Stimulated activated effector memory CD8-positive, alpha-beta T cell treated with anti-CD3 and anti-CD28 coated beads, Interleukin-12 subunit alpha, Interleukin-12 subunit beta, amount 100 ng/mL, for 72 hours (primary cell): ENCODE measurements around the gene NIPBL.
"Not testable (repeated sequence)": the region's sequence is repeated elsewhere in the genome, so short reads cannot be mapped to it uniquely, and the experiment has no call there.

ENCODE experiments used
- ATAC-seq: fragments of 150-1000 bp; cut with Tn5 transposase; 2 replicates; pipeline ENCODE4 v1.10.0; 2021
- DNase-seq, 2 donors: peaks; one replicate each; pipeline ENCODE4 v3.0.0; 2021 to 2022; ENCODE audit warnings: low spot score in 2 of 2
- H3K27ac Mint-ChIP-seq: one replicate; pipeline ENCODE4 v1.8.0; 2022; ENCODE audit warnings: mild to moderate bottlenecking, mixed read lengths
- H3K36me3 Mint-ChIP-seq: one replicate; pipeline ENCODE4 v1.8.0; 2022; ENCODE audit warnings: mild to moderate bottlenecking, mixed read lengths
- H3K4me1 Mint-ChIP-seq: one replicate; pipeline ENCODE4 v1.8.0; 2022; ENCODE audit warnings: mixed read lengths
- H3K4me3 Mint-ChIP-seq: one replicate; pipeline ENCODE4 v1.8.0; 2022; ENCODE audit warnings: mild to moderate bottlenecking, mixed read lengths
- H3K9me3 Mint-ChIP-seq: one replicate; pipeline ENCODE4 v1.8.0; 2022; ENCODE audit warnings: mixed read lengths

Gene NIPBL

DNA sequence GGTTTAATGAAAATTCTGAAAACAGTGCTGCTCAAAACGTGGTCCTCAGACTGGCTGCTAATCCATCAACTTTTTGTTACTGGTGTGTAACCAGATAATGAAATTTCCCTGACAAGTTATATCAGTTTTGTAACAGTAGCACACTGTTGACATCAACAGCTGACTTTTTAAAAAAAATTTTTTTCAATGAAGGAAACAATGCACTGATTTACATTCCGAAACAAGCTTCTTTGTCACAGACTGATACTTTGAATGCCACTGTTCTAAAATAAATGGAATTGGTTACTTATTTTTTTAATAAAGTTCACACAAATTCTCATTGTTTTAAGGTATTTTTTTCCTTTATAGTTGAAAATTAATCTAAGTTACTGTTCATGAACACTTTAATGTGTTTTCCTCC, 169.1 kb downstream of the NIPBL start:
- H3K4me1 Mint-ChIP-seq, result no peaks in the 10 kb centered on the region

DNA sequence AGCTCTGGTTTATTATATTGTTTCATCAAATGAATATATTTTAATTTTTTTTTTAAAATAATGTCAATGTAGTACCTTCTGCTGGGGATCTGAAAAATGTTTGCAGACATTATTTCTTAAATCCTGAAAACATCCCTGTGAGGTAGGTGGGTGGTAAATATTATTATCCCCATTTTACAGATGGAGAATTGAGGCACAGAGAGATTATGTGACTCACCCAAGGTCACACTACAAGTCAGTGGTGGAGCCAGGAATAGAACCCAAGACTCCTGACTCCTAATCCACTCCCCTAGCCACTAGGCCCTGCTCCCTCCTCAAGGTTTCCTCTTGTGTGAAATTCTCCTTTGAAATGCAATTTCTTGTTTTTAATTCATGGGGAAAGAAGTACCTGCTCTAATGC, 171.4 kb downstream of the NIPBL start:
- Mint-ChIP-seq H3K9me3 (no peaks in the 10 kb centered on the region), H3K4me1 (no peaks in the 10 kb centered on the region), H3K36me3 (peaks cover 94% of the 10 kb centered on the region), H3K4me3 (no peak overlapping the region), H3K27ac (no peak overlapping the region)
- no peak for DNase-seq
- ATAC-seq, result no peak

More for the DNA sequence above, 169.1 kb downstream of the NIPBL start:
- no peak for DNase-seq
- Mint-ChIP-seq H3K36me3 (peaks cover 81% of the 10 kb centered on the region), H3K9me3 (no peaks in the 10 kb centered on the region), H3K4me3 (no peak overlapping the region), H3K27ac (no peak overlapping the region)
- ATAC-seq, result no peak

DNA sequence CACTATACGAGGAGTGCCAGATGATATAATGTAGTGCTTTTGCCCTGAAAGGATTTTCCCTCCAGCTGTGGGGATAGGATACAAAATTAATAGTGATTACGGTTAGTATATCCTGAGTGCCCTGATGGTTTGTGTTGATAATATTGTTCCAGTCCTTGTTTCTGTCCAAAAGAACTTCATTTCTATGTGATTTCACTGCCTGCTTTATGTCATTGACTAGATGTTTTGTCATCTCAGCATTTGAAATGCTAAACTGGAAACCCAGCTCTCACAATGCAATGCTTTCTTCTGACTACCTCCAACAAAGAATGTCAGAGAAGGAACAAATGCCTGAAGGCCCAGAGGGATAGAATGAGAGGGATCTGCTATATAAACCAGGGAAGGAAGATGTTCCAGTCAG, 177.8 kb downstream of the NIPBL start:
- Mint-ChIP-seq H3K27ac (peak overlapping the region; percentile 33), H3K36me3 (peaks cover 95% of the 10 kb centered on the region), H3K4me1 (no peaks in the 10 kb centered on the region), H3K4me3 (no peak overlapping the region), H3K9me3 (no peaks in the 10 kb centered on the region)
- ATAC-seq, result no peak
- DNase-seq, result no peak

DNA sequence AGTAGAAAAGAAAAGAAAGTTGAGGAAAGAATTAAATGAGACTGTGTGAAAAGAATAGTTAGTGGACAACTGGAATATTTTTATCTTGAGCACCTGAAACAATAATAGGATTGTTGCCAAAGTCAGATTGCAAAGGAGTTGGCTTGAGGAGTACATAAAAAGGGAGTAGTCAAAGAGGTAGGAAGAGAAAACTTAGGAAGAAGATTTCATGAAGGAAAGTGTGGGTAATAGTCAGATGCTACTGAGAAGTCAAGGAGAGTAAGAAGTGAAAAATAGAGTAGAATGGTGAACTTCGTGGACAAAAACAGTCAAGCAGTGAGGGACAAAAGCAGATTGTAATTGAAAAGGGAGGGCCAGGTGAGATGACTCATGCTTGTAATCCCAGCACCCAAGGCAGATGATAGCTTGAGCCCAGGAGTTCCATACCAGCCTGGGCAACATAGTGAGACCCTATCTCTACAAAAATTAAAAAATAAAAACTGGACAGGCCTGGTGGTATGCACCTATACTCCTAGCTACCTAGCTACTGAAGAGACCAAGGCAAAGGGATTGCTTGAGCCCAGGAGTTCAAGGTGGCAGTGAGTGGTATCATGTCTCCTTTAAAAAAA, 178.9 kb downstream of the NIPBL start:
- peaks cover 95% of the 10 kb centered on the region for H3K36me3 Mint-ChIP-seq
- DNase-seq, result no peak
- H3K4me1 Mint-ChIP-seq, result no peaks in the 10 kb centered on the region
- ATAC-seq, result no peak
- no peaks in the 10 kb centered on the region for H3K9me3 Mint-ChIP-seq
- no peak overlapping the region for H3K4me3 Mint-ChIP-seq
- no peak overlapping the region for H3K27ac Mint-ChIP-seq

DNA sequence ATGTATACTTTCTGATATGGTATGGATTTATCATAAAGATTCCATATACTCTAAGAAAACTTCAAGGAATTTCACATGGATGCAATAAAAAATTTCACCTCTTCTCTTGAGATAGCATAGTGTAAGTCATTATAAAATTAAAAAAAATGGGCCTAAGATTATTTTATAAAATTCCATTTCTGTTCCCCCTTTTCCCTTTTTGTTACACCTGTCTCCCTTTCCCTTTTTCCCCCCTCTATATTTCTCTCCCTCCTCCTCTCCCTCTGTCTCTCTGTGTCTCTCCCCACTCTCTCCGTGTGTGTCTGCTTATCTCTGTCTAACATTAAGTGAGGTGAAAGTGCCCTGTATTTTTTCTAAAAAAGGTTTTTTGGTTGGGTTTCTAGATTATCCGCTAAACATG, 180.2 kb downstream of the NIPBL start:
- DNase-seq (no peak), ATAC-seq (no peak)
- peak overlapping the region; percentile 69 for H3K27ac Mint-ChIP-seq
- no peak overlapping the region for H3K4me3 Mint-ChIP-seq
- H3K9me3 Mint-ChIP-seq, result no peaks in the 10 kb centered on the region
- no peaks in the 10 kb centered on the region for H3K4me1 Mint-ChIP-seq
- H3K36me3 Mint-ChIP-seq, result peaks cover 95% of the 10 kb centered on the region

DNA sequence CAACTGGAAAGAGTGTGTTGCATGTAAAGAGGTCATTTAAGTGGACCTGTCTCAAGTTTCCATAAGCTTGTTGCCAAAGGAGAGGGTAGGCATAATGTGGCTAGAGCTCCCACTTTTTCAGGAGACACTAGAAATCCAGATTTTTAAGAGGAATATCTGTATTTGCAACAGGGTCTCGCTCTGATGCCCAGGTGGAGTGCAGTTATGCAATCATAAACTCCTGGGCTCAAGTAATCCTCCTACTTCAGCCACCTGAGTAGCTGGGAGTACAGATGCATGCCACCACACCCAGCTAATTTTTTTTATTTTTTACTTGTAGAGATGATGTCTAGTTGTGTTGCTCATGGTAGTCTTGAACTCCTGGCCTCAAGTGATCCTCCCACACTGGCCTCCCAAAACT, 183.5 kb downstream of the NIPBL start:
- DNase-seq, result no peak

DNA sequence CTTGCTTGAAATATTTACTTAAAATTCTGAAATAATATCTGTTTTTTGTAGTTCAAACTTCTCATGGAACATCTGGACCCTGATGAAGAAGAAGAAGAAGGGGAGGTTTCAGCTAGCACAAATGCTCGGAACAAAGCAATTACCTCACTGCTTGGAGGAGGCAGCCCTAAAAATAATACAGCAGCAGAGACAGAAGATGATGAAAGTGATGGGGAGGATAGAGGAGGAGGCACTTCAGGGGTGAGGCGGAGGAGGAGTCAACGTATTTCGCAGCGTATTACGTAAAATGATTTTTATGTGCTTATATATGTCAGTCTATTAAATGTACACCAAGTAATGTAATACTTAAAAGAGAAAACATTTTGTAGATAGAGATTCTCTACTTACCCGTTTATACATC, 187.2 kb downstream of the NIPBL start:
- ATAC-seq (no peak), DNase-seq (no peak)
- Mint-ChIP-seq H3K4me1 (no peaks in the 10 kb centered on the region), H3K4me3 (no peak overlapping the region), H3K27ac (no peak overlapping the region), H3K36me3 (peaks cover 78% of the 10 kb centered on the region), H3K9me3 (no peaks in the 10 kb centered on the region)

More for the DNA sequence above, 183.5 kb downstream of the NIPBL start:
- Mint-ChIP-seq H3K27ac (peak overlapping the region; percentile 23), H3K9me3 (no peaks in the 10 kb centered on the region), H3K36me3 (peaks cover 96% of the 10 kb centered on the region), H3K4me3 (no peak overlapping the region), H3K4me1 (no peaks in the 10 kb centered on the region)
- ATAC-seq, result no peak

DNA sequence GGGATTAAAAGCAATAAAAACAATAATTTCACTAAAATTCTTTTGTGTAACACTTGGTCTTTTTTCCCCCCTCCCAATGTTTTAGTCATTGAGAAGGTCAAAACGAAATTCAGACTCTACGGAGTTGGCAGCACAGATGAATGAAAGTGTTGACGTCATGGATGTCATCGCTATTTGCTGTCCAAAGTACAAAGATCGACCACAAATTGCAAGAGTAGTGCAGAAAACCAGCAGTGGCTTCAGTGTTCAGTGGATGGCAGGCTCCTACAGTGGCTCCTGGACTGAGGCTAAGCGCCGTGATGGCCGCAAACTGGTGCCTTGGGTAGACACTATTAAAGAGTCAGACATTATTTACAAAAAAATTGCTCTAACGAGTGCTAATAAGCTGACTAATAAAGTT, 187.9 kb downstream of the NIPBL start:
- H3K4me3 Mint-ChIP-seq, result no peak overlapping the region

DNA sequence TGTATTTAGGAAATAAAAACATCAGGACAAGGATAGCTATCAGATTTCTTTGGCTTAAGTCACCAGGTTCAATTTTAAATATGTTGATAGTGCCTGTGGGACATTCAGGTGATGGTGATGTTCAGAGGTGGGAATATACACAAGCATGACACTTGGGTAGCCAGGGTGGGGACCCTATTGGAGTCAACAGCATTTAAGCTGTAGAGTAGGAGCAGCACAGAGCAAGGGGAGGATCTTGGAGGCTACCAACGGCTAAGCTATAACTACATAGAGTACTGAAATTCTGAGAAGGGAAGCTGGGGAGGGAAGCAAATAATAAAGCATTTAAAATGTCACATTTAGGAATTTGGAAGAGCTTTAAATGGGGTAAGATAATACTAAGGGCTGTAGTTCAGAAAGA, 194.9 kb downstream of the NIPBL start:
- peaks cover 2% of the 10 kb centered on the region for H3K36me3 Mint-ChIP-seq
- DNase-seq (no peak), ATAC-seq (no peak)
- no peaks in the 10 kb centered on the region for H3K4me1 Mint-ChIP-seq
- H3K9me3 Mint-ChIP-seq, result no peaks in the 10 kb centered on the region
- H3K27ac Mint-ChIP-seq, result no peak overlapping the region
- H3K4me3 Mint-ChIP-seq, result no peak overlapping the region

More for the DNA sequence above, 187.9 kb downstream of the NIPBL start:
- H3K27ac Mint-ChIP-seq, result no peak overlapping the region
- no peaks in the 10 kb centered on the region for H3K4me1 Mint-ChIP-seq
- ATAC-seq, result no peak
- no peaks in the 10 kb centered on the region for H3K9me3 Mint-ChIP-seq
- peaks cover 71% of the 10 kb centered on the region for H3K36me3 Mint-ChIP-seq
- no peak for DNase-seq

DNA sequence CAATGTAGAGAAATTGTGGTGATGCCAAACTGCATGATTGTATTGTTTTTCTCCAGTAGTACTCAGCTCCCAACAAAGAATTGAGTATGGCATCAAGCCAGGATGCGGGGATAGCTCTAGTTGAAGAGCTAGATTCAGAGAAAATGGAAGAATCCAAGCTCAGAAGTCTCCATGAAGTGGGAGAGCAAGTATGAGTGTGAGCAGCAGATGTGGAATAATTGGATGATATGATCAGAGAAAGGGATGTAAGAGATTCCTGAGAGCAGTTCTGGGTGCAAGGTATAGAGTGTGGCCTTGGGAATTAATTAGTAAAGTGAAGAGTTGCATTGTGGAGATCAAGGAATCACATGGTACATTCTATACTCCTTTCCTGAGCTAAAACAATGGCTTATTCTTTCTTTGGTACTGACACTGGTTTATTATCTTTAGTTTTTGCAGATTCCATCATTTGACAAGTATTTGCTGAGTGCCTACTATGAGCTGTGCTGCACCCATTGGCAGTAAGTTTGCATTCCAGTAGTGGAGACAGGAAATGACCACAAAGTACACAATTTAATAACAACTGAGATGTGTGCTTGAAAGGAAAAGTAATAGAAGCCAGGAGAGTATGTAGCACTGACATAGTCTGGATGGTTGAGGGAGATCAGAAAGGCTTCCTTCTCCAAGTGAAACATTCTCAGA, 195.5 kb downstream of the NIPBL start:
- H3K36me3 Mint-ChIP-seq, result no peaks in the 10 kb centered on the region
- H3K4me1 Mint-ChIP-seq, result no peaks in the 10 kb centered on the region
- no peaks in the 10 kb centered on the region for H3K9me3 Mint-ChIP-seq
- no peak overlapping the region for H3K4me3 Mint-ChIP-seq
- no peak for ATAC-seq
- no peak for DNase-seq
- no peak overlapping the region for H3K27ac Mint-ChIP-seq

DNA sequence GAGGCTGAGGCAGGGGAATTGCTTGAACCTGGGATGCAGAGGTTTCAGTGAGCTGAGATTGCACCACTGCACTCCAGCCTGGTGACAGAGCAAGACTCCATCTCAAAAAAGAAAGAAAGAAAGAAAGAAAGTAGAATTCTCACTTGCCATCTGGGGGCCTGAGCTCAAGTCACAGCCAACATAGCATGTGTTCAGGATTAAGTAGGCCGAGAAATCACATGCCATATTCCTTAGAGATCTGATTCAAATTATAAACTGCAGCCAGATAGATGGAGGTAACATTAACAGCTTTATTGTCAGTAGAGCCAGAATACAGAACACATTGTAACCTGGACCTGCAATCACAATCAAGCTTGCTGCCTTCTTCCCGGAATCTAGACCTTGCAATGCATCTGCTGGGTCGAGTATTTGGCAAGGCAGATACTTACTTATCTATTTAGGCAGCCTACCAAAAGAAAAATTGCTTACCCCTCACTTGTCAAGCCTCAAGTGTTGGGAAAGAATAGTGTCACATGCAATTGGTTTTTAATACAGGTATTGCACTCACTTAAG, 198.9 kb downstream of the NIPBL start:
- H3K36me3 Mint-ChIP-seq, result peaks cover 8% of the 10 kb centered on the region
- no peaks in the 10 kb centered on the region for H3K4me1 Mint-ChIP-seq
- DNase-seq (no peak), ATAC-seq (no peak)
- no peaks in the 10 kb centered on the region for H3K9me3 Mint-ChIP-seq
- no peak overlapping the region for H3K27ac Mint-ChIP-seq
- no peak overlapping the region for H3K4me3 Mint-ChIP-seq

DNA sequence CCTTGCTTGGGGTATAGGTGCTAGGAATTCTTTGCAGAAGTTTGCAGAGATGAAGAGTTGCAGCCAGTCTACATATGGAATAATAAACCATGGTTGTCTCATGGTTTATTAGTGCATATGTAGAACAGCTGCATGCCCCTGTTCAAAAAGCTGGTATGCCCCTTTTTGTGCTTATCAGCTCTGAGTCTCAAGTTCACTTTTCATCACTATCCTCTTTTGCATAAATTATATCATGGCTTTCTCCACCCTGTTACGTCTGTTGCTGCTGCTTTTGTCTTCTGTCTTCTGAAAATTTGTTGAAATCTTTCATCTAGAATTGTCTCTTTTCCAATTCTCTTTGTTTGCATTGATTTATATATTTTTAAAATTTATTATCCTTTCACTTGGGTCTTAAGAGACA, 200.6 kb downstream of the NIPBL start:
- Mint-ChIP-seq H3K4me1 (no peaks in the 10 kb centered on the region), H3K36me3 (peaks cover 8% of the 10 kb centered on the region), H3K9me3 (no peaks in the 10 kb centered on the region), H3K27ac (no peak overlapping the region), H3K4me3 (no peak overlapping the region)
- ATAC-seq (no peak), DNase-seq (no peak)

DNA sequence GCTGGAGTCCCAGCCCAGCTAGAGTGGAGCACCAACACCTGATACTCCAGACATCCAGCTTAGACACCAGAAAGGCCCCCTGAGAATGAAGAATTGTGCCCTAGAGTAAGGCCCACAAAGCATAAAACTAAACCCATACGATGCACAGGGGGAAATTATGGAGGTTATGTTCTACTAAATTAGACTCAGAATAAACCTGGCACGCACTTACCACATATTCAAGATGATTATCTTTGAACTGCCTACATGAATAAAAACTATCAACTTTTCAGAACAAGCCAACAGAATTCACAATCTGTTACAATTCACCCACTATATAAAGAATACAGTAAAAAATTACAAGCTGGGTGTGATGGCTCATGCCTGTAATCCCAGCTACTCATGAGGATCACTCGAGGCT, 204.1 kb downstream of the NIPBL start:
- Mint-ChIP-seq H3K27ac (no peak overlapping the region), H3K9me3 (no peaks in the 10 kb centered on the region), H3K4me3 (no peak overlapping the region), H3K36me3 (peaks cover 8% of the 10 kb centered on the region), H3K4me1 (no peaks in the 10 kb centered on the region)
- ATAC-seq, result no peak
- DNase-seq, result no peak

DNA sequence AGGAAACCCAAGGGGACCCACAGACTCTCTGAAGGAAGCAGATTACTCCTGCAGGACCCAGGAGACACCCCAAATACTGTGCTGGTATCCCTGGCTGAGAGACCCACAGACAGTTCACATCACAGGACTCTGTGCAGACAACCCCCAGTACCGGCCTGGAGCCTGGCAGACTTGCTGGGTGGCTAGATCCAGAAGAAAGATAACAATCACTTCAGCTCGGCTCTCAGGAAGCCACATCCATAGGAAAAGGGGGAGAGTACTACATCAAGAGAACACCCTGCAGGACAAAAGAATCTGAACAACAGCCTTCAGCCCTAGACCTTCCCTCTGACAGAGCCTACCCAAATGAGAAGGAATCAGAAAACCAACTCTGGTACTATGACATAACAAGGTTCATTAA, 206.4 kb downstream of the NIPBL start:
- DNase-seq, H3K27ac Mint-ChIP-seq, ATAC-seq, H3K4me3 Mint-ChIP-seq, H3K4me1 Mint-ChIP-seq, H3K36me3 Mint-ChIP-seq, H3K9me3 Mint-ChIP-seq: not testable (repeated sequence)

DNA sequence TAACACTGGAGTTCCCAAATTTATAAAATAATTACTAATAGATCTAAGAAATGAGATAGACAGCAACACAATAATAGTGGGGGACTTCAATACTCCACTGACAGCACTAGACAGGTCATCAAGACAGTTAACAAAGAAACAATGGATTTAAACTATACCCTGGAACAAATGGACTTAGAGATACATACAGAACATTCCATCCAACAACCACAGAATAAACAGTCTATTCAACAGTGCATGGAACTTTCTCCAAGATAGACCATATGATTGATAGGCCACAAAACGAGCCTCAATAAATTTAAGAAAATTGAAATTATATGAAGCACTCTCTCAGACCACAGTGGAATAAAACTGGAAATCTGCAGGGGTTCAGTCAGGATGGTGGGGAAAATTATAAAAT, 209.5 kb downstream of the NIPBL start:
- not testable (repeated sequence) for H3K9me3 Mint-ChIP-seq, ATAC-seq, H3K4me3 Mint-ChIP-seq, H3K36me3 Mint-ChIP-seq, H3K27ac Mint-ChIP-seq, DNase-seq, H3K4me1 Mint-ChIP-seq

DNA sequence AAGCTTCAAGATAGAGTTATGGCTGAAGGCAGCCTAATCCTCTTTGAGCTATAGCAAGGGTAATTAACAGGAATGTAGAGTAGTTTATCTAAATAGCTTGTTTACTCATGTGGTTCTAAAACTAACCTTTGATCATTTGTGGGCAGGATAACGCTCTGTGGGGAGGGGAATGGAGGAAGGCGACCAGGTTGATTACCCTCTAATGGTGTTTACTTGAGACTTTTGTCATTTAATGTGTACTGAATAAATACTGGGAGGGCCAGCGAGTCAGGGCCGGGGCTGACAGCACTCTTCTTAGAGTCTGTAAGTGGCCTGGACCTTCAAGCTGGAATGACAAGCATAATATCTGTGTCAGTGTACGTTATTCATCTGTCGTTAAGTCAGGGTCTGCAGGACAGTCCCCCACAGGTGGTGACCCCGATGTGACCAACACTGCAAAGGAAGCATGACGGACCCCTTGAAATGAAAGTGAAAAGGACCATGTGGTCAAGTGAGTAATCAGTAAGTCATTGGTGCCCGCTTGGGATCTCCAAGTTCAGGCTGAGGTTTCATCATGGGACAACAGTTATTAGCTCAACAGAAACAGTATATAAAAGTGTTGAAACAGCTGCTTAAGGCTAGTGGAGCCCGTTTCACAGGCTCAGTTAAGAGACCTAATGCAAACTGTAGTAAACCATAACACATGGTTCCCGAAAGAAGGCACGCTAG, 210.1 kb downstream of the NIPBL start:
- no peak for ATAC-seq
- DNase-seq, result no peak
- no peak overlapping the region for H3K27ac Mint-ChIP-seq
- H3K4me3 Mint-ChIP-seq, result no peak overlapping the region
- H3K36me3 Mint-ChIP-seq, result no peaks in the 10 kb centered on the region
- H3K4me1 Mint-ChIP-seq, result no peaks in the 10 kb centered on the region
- no peaks in the 10 kb centered on the region for H3K9me3 Mint-ChIP-seq
